ENCODE data around the gene PACS1.
A peak's percentile ranks its signal among the peaks of the same experiment; 100 is the strongest.

The PACS1 gene

DNA sequence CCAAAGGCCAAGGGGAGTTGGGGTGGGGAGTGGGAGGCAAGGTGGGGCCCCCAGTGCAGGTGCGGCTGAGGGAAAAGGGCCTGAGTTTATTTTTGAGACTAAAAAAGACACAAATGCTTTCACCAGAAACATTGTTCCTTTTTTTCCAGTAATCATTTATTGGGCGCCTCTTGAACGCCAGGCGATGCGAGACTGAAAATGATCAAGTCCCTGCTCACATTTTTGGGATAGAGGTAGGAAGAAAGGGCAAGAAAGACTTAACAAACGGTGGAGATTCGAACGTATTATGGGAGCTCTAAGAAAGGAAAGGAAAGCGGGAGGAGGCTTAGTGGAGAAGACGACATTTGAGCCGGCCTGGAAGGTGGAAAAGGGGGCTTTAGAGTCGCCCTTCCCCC lies 18.7 kb upstream of the PACS1 start:
- peak overlapping the region; percentile 99 for H3K4me3 ChIP-seq (ENCODE audit: extremely low read depth, insufficient read depth, low read length, poor library complexity, severe bottlenecking)
- H3K4me1 ChIP-seq (ENCODE audit: control insufficient read depth, insufficient read depth, low read length, poor library complexity, severe bottlenecking) = peaks cover 18% of the 10 kb centered on the region
- peaks cover 33% of the 10 kb centered on the region for H3K36me3 ChIP-seq (ENCODE audit: control insufficient read depth, insufficient read depth, low read length)
- WGBS, 2 experiments (ENCODE audit: insufficient coverage in 2 of 2) = 6 to 49% methylated on average over 7 to 9 of the region's 12 CpGs
- peak overlapping the region; percentile 93 for H3K27ac ChIP-seq (ENCODE audit: low read depth, low read length, severe bottlenecking)
- H3K9me3 ChIP-seq (ENCODE audit: control insufficient read depth, low read length) = no peaks in the 10 kb centered on the region

DNA sequence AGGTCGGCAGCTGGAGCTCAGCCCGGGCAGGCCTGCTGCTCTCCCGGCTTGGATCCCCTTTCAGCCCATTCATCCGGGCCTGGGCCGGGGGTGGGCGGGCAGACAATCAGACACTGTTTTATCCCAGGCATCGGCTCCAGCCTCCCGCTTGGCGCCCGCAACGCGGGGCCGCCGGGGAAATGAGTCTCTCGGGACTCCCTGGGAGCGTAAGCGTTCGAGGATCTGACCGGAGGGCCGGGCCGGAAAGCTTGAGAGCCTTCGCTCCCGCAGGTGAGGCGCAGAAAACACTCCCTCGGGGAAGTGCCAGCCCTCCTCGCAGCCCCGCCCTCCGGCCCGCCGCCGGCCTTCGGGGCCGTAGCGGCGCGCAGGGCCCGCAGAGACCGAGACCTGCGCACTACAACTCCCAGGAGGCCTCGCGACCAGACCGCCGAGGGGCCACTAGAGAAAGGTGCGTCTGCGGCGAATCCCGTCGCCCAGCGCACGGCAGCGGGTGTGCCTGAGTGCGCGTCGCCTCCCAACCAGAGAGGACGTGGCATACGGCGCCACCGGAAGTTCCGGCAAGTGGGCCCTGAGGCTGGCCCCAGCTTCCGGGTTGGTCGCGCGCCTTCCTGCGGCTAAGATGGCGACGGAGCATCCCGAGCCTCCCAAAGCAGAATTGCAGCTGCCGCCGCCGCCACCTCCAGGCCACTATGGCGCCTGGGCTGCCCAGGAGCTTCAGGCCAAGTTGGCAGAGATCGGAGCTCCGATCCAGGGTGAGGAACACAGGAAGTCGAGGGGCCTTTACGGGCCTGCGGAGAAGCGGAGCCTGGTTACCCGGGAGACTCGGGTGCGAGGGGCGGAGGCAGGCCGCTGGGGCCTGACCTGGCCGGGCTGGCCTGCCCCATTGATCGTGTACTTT lies 18.1 kb upstream of the PACS1 start, which contains the start of gene SF3B2:
Gene SF3B2 (plus strand): TSS at position 599 of the 898 bp plus-strand sequence. CDS start 21 bp downstream, at position 620.
- 0% methylated on average over 71 to 73 of the region's 84 CpGs for WGBS, 2 experiments (ENCODE audit: insufficient coverage in 2 of 2)
- Histone ChIP-seq H3K36me3 (ENCODE audit: control insufficient read depth, insufficient read depth, low read length) (peaks cover 39% of the 10 kb centered on the region), H3K27ac (ENCODE audit: low read depth, low read length, severe bottlenecking) (peak within 1 kb of the TSS; percentile 93), H3K4me3 (ENCODE audit: extremely low read depth, insufficient read depth, low read length, poor library complexity, severe bottlenecking) (peak within 1 kb of the TSS; percentile 99), H3K4me1 (ENCODE audit: control insufficient read depth, insufficient read depth, low read length, poor library complexity, severe bottlenecking) (peaks cover 18% of the 10 kb centered on the region), H3K9me3 (ENCODE audit: control insufficient read depth, low read length) (no peaks in the 10 kb centered on the region)

DNA sequence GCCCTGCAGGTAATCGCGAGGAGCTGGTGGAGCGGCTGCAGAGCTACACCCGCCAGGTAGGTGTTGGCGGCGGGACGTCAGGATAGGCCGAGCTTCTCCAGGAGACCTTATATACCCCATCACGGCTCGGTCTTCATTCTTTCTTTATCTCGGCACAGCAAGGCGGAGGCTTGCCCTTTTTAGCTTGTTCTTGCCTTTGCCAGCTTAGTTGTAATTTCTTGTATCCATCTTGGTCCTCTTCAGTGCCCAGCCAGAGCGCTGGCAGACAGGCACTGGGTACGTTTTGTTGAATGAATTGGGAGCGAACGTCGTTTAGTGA lies 17.4 kb upstream of the PACS1 start:
- peaks cover 45% of the 10 kb centered on the region for H3K36me3 ChIP-seq (ENCODE audit: control insufficient read depth, insufficient read depth, low read length)
- 0% methylated on average over 12 to 16 of the region's 17 CpGs for WGBS, 2 experiments (ENCODE audit: insufficient coverage in 2 of 2)
- H3K4me3 ChIP-seq (ENCODE audit: extremely low read depth, insufficient read depth, low read length, poor library complexity, severe bottlenecking) = peak overlapping the region; percentile 99
- peak overlapping the region; percentile 93 for H3K27ac ChIP-seq (ENCODE audit: low read depth, low read length, severe bottlenecking)
- H3K9me3 ChIP-seq (ENCODE audit: control insufficient read depth, low read length) = no peaks in the 10 kb centered on the region
- H3K4me1 ChIP-seq (ENCODE audit: control insufficient read depth, insufficient read depth, low read length, poor library complexity, severe bottlenecking) = peaks cover 18% of the 10 kb centered on the region

DNA sequence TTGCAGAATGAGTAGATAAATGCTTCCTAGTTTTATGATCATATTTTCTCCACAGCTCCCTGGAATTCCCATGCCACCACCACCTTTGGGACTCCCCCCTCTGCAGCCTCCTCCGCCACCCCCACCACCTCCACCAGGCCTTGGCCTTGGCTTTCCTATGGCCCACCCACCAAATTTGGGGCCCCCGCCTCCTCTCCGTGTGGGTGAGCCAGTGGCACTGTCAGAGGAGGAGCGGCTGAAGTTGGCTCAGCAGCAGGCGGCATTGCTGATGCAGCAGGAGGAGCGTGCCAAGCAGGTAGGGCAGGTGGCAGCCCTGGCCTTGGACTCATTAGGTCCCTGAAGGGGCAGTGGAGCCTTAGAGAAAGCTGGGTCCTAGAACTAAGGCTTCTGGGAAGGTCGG lies 15.1 kb upstream of the PACS1 start:
- no peaks in the 10 kb centered on the region for H3K9me3 ChIP-seq (ENCODE audit: control insufficient read depth, low read length)
- WGBS, 2 experiments (ENCODE audit: insufficient coverage in 2 of 2) = 94 to 98% methylated on average over 6 of the region's 7 CpGs
- H3K4me1 ChIP-seq (ENCODE audit: control insufficient read depth, insufficient read depth, low read length, poor library complexity, severe bottlenecking) = peaks cover 18% of the 10 kb centered on the region
- no peak overlapping the region for H3K27ac ChIP-seq (ENCODE audit: low read depth, low read length, severe bottlenecking)
- peaks cover 69% of the 10 kb centered on the region for H3K36me3 ChIP-seq (ENCODE audit: control insufficient read depth, insufficient read depth, low read length)
- H3K4me3 ChIP-seq (ENCODE audit: extremely low read depth, insufficient read depth, low read length, poor library complexity, severe bottlenecking) = no peak overlapping the region

DNA sequence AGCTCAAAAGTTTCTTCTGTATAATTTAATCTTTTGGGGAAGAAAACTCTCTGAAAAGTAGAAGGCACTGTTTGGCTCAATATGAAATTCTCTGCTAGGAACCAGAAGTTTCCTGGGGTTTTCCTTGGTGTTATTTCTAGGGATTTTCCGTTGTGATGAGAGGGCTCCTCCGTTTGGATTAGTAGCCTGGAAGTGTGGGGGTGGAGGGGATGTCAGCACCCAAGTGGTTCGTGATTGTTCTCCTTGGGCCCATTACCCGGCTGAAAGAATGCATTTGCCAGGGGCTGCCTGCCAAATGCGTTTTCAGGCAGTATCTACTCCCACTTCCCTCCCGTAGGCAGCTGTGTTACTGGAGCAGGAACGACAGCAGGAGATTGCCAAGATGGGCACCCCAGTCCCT lies 13.6 kb upstream of the PACS1 start:
- Histone ChIP-seq H3K4me3 (ENCODE audit: extremely low read depth, insufficient read depth, low read length, poor library complexity, severe bottlenecking) (no peak overlapping the region), H3K27ac (ENCODE audit: low read depth, low read length, severe bottlenecking) (no peak overlapping the region), H3K36me3 (ENCODE audit: control insufficient read depth, insufficient read depth, low read length) (peaks cover 84% of the 10 kb centered on the region), H3K9me3 (ENCODE audit: control insufficient read depth, low read length) (no peaks in the 10 kb centered on the region), H3K4me1 (ENCODE audit: control insufficient read depth, insufficient read depth, low read length, poor library complexity, severe bottlenecking) (peaks cover 8% of the 10 kb centered on the region)
- 85 to 88% methylated on average over 5 to 6 of the region's 7 CpGs for WGBS, 2 experiments (ENCODE audit: insufficient coverage in 2 of 2)

DNA sequence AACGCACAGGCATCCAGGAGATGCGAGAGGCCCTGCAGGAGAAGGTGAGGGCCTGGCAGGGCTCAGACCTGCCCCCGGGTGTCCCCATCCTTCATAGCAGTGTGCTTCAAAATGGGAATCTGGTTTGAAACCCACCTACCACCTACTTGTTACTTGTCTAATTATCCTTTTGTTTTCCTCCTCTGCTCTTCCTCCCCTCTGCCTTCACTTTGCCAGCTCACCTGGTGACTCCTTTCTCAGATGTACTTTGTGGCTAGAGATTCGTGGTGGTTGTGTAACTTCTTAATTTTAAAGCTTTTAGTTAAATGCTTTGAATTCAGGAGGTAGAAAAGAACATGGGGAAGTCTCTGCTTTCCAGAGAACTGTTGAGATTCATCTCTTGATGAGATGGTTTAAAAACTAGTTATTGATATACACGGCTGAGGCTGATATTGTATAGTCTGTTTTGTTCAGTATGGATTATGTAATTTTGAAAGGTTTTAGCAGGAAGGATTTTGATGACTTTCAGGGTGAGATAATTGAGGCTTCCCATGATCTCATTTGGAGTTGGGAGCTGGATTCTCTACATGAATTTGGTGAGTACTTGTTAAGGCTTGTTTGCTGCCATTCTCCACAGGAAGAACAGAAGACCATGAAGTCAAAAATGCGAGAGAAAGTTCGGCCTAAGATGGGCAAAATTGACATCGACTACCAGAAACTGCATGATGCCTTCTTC lies 9.9 kb upstream of the PACS1 start:
- Histone ChIP-seq H3K27ac (ENCODE audit: low read depth, low read length, severe bottlenecking) (no peak overlapping the region), H3K4me1 (ENCODE audit: control insufficient read depth, insufficient read depth, low read length, poor library complexity, severe bottlenecking) (no peaks in the 10 kb centered on the region), H3K9me3 (ENCODE audit: control insufficient read depth, low read length) (peaks cover 1% of the 10 kb centered on the region), H3K36me3 (ENCODE audit: control insufficient read depth, insufficient read depth, low read length) (peaks cover 98% of the 10 kb centered on the region), H3K4me3 (ENCODE audit: extremely low read depth, insufficient read depth, low read length, poor library complexity, severe bottlenecking) (no peak overlapping the region)
- WGBS, 2 experiments (ENCODE audit: insufficient coverage in 2 of 2) = 83 to 84% methylated on average over 8 of the region's 8 CpGs

DNA sequence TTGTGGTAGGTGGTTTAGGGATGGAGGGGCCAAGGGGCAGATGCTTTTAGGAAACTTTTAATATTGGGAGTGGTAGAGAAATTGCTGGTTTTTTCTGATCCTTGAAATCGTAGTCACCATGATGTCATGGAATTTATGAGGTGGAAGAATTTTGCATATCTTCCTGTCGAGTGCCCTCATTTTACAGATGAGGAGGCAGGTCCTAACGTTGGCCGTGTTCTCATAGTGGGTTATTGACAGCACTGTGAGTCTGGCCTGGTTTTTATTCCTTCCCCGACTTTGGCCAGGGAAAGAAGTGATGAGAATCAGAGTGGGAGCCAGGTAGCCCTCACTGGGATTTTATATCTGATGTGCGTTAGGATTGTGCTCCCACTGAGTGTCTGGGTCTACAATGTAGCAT lies 8.8 kb upstream of the PACS1 start:
- H3K4me3 ChIP-seq (ENCODE audit: extremely low read depth, insufficient read depth, low read length, poor library complexity, severe bottlenecking) = no peak overlapping the region
- peaks cover 96% of the 10 kb centered on the region for H3K36me3 ChIP-seq (ENCODE audit: control insufficient read depth, insufficient read depth, low read length)
- 91 to 96% methylated on average over 5 to 6 of the region's 6 CpGs for WGBS, 2 experiments (ENCODE audit: insufficient coverage in 2 of 2)

DNA sequence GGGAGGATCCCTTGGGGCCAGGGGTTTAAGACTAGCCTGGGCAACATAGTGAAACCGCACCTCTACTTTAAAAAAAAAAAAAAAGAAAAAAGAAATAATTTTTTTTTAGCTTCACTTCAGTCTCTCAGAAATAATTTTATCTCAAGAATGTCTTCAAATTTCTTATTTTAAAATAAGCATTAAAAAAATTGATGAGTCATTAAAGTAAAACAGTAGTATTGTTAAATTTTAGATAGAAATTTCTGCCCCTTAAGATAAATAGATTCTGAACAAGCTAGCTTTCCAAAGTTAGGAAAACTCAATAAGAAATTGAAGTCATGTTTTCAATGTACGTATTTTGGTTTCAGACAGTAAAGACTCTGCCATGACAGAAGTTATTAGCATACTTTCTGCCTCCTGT lies 7.7 kb upstream of the PACS1 start:
- H3K9me3 ChIP-seq (ENCODE audit: control insufficient read depth, low read length) = peaks cover 3% of the 10 kb centered on the region
- H3K4me3 ChIP-seq (ENCODE audit: extremely low read depth, insufficient read depth, low read length, poor library complexity, severe bottlenecking) = no peak overlapping the region
- H3K4me1 ChIP-seq (ENCODE audit: control insufficient read depth, insufficient read depth, low read length, poor library complexity, severe bottlenecking) = no peaks in the 10 kb centered on the region
- peaks cover 96% of the 10 kb centered on the region for H3K36me3 ChIP-seq (ENCODE audit: control insufficient read depth, insufficient read depth, low read length)
- H3K27ac ChIP-seq (ENCODE audit: low read depth, low read length, severe bottlenecking) = no peak overlapping the region
- WGBS, 2 experiments (ENCODE audit: insufficient coverage in 2 of 2) = 91% methylated on average over 1 of the region's 2 CpGs; no CpG with 5 or more reads in 1 of the 2 experiments

More for the DNA sequence above, 8.8 kb upstream of the PACS1 start:
- Histone ChIP-seq H3K4me1 (ENCODE audit: control insufficient read depth, insufficient read depth, low read length, poor library complexity, severe bottlenecking) (no peaks in the 10 kb centered on the region), H3K9me3 (ENCODE audit: control insufficient read depth, low read length) (peaks cover 3% of the 10 kb centered on the region), H3K27ac (ENCODE audit: low read depth, low read length, severe bottlenecking) (no peak overlapping the region)

DNA sequence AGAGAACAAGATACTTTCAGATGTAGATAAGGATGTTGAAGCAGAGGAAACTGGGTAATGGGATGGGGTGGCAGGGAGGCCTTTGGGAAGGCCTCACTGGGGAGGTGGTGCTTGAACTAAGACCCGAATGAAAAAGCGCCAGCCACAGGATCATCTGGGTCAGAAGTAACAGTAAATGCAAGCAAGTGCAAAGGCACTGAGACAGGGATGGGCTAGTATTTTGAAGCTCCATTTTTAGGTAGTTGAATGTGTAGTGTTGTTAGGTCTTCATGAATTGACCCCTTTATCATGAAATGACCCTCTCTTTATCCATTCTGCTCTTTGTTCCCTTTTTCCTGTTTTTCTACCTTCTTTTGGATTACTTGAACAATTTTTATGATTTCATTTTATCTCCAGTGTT lies 6.2 kb upstream of the PACS1 start:
- WGBS, 2 experiments (ENCODE audit: insufficient coverage in 2 of 2) = 100% methylated on average over 2 of the region's 2 CpGs
- Histone ChIP-seq H3K36me3 (ENCODE audit: control insufficient read depth, insufficient read depth, low read length) (peaks cover 96% of the 10 kb centered on the region), H3K9me3 (ENCODE audit: control insufficient read depth, low read length) (peaks cover 3% of the 10 kb centered on the region), H3K27ac (ENCODE audit: low read depth, low read length, severe bottlenecking) (no peak overlapping the region), H3K4me3 (ENCODE audit: extremely low read depth, insufficient read depth, low read length, poor library complexity, severe bottlenecking) (no peak overlapping the region), H3K4me1 (ENCODE audit: control insufficient read depth, insufficient read depth, low read length, poor library complexity, severe bottlenecking) (peaks cover 7% of the 10 kb centered on the region)

DNA sequence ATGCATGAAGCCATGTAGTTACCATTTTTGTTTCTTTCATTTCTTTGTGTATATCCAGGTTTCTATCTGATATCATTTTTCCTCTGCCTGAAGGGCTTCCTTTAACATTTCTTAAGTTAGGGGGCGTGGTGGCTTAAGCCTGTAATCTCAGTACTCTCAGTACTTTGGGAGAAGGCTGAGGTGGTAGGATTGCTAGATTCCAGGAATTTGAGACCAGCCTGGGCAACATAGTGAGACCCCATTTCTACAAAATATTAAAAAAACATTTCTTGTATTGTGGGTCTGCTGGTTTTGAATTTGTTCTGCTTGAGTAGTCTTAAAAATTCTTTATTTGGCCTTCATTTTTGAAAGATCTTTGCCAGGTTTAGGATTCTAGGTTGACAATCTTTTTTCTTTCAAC lies 5.5 kb upstream of the PACS1 start:
- Histone ChIP-seq H3K4me1 (ENCODE audit: control insufficient read depth, insufficient read depth, low read length, poor library complexity, severe bottlenecking) (peaks cover 12% of the 10 kb centered on the region), H3K4me3 (ENCODE audit: extremely low read depth, insufficient read depth, low read length, poor library complexity, severe bottlenecking) (no peak overlapping the region), H3K36me3 (ENCODE audit: control insufficient read depth, insufficient read depth, low read length) (peaks cover 94% of the 10 kb centered on the region), H3K9me3 (ENCODE audit: control insufficient read depth, low read length) (peaks cover 3% of the 10 kb centered on the region), H3K27ac (ENCODE audit: low read depth, low read length, severe bottlenecking) (no peak overlapping the region)
- WGBS, 2 experiments (ENCODE audit: insufficient coverage in 2 of 2) = no CpG with 5 or more reads among the region's 1 CpG

DNA sequence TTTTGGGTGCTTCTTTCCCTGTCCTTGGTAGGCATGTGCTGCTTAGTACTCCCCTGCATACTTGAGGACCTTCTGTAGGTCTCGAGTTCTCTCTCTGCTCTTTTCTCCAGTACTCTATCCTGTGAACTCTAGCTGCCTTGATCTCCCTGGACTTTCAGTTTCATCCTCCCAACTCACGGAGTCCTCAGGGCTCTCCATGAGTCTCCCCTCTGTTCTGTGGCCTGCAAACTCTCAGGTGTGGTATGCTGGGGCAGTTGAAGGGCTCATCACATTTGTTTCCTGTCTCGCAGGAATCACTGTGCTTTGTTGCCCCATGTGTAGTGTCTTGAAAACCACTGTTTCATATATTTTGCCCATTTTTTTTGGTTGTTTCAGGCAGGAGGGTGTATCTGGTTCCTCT lies 3.3 kb upstream of the PACS1 start:
- H3K36me3 ChIP-seq (ENCODE audit: control insufficient read depth, insufficient read depth, low read length) = peaks cover 72% of the 10 kb centered on the region

More for the DNA sequence above, 3.3 kb upstream of the PACS1 start:
- Histone ChIP-seq H3K9me3 (ENCODE audit: control insufficient read depth, low read length) (peaks cover 3% of the 10 kb centered on the region), H3K27ac (ENCODE audit: low read depth, low read length, severe bottlenecking) (no peak overlapping the region), H3K4me1 (ENCODE audit: control insufficient read depth, insufficient read depth, low read length, poor library complexity, severe bottlenecking) (peaks cover 12% of the 10 kb centered on the region), H3K4me3 (ENCODE audit: extremely low read depth, insufficient read depth, low read length, poor library complexity, severe bottlenecking) (no peak overlapping the region)
- WGBS, 2 experiments (ENCODE audit: insufficient coverage in 2 of 2) = 89 to 100% methylated on average over 1 of the region's 3 CpGs

Measured in mesodermal cell (in vitro differentiated cells).